WI38 (cell line): ENCODE results near the gene SHISA7.
A peak's percentile ranks its signal among the peaks of the same experiment; 100 is the strongest.

ENCODE experiments used
- H3K4me3 ChIP-seq: 2 replicates; pipeline ENCODE4 v1.5.1; 2011; ENCODE audit warnings: low read depth, mild to moderate bottlenecking, control low read depth, low read length
- CTCF ChIP-seq: IDR thresholded peaks from 2 replicates; pipeline ENCODE4 v1.5.1; 2012; ENCODE audit warnings: low read depth, mild to moderate bottlenecking, control low read depth, low read length

Gene SHISA7

GRCh38 chr19:55465460-55466240 is 22.6 kb upstream of the SHISA7 start:
- no peak overlapping the region for H3K4me3 ChIP-seq
- TF ChIP-seq CTCF: no peak

GRCh38 chr19:55464662-55465054 is 21.6 kb upstream of the SHISA7 start, which contains the start of gene C19orf85:
Gene C19orf85, minus strand, starts transcription at chr19:55464751. Its CDS starts 197 bp downstream, at chr19:55464554.
- no peak for TF ChIP-seq CTCF
- no peak within 1 kb of the TSS for H3K4me3 ChIP-seq

- no peak for TF ChIP-seq CTCF
- no peak overlapping the region for H3K4me3 ChIP-seq
Observed at GRCh38 chr19:55464039-55464661, 21.1 kb upstream of the SHISA7 start.

- no peak overlapping the region for H3K4me3 ChIP-seq
- TF ChIP-seq CTCF: no peak
Observed at GRCh38 chr19:55463583-55464031, 20.5 kb upstream of the SHISA7 start.

GRCh38 chr19:55462722-55463121 is 19.6 kb upstream of the SHISA7 start:
- no peak for TF ChIP-seq CTCF
- H3K4me3 ChIP-seq: no peak overlapping the region

GRCh38 chr19:55461974-55462626 is 19.0 kb upstream of the SHISA7 start:
- peak overlapping the region; percentile 63 for H3K4me3 ChIP-seq
- TF ChIP-seq CTCF: no peak
